Dendritic cell treated with granulocyte-macrophage colony-stimulating factor and Interleukin-4, amounts not matched to agents 40 ng/mL and 50 ng/mL, for 4 days (primary cell): ENCODE measurements around the gene SH3BP4.
A peak's percentile ranks its signal among the peaks of the same experiment; 100 is the strongest.

Experiments used
- H3K27ac Mint-ChIP-seq: one replicate; pipeline ENCODE4 v1.8.0; 2022; ENCODE audit warnings: mild to moderate bottlenecking, mixed read lengths
- H3K27me3 Mint-ChIP-seq: one replicate; pipeline ENCODE4 v1.8.0; 2022; ENCODE audit warnings: mild to moderate bottlenecking, mixed read lengths
- H3K36me3 Mint-ChIP-seq: one replicate; pipeline ENCODE4 v1.8.0; 2022; ENCODE audit warnings: low read depth, mixed read lengths
- H3K4me1 Mint-ChIP-seq: one replicate; pipeline ENCODE4 v1.8.0; 2022; ENCODE audit warnings: low read depth, mixed read lengths
- H3K4me3 Mint-ChIP-seq: one replicate; pipeline ENCODE4 v1.8.0; 2022; ENCODE audit warnings: mild to moderate bottlenecking, moderate library complexity, mixed read lengths
- H3K9me3 Mint-ChIP-seq: one replicate; pipeline ENCODE4 v1.8.0; 2022; ENCODE audit warnings: mixed read lengths
- intact Hi-C: fragments of 100-400 bp; cut with micrococcal nuclease; formaldehyde crosslinking; loops from one replicate; pipeline ENCODE4 v1.15.0; 2022

The SH3BP4 gene

DNA sequence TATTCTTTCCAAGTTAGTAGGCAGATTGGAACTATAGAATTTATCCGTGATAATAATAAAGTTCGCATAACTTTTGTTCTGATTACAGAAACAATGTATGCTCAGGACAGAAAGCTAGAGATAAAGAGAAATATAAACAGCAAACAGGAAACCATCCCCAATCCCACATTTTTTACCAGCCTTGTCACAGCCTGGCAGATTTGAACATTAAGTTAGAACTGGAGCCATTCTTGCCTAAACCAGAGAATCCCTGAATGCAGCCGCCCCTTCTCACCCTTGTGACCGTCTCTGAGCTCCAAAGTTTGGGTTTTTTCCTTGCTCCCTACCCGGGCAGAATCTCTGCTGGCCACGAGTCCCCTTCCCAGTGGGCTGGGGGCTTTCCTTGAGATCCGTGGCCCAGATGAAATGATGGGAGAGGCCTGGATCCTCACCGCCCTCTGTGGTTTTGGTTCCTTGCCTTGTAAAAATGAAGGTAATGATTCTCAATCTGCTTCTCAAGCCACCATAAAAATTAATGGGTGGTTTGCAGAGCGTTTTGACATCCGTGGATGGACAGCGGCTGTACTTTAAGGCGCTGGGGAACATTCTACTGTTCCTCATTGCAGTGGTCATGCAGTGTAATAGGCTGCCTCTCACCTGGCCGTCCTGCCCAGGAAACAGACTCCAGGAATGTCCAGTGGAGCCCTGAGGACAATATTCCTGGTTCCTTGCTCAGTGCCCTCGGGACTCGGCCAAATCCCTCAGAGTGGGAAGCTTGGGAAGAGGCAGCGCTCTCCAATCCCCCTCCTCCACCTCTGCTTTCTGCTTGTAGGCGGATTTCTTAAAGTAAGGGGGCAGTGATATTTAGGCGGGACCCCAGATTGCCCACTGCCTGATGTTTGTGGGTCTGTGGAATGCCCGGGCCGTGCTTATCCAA lies 1.6 kb downstream of the SH3BP4 start:
- Mint-ChIP-seq H3K36me3 (no peaks in the 10 kb centered on the region), H3K4me3 (peak overlapping the region; percentile 76), H3K27ac (peak overlapping the region; percentile 48), H3K9me3 (no peaks in the 10 kb centered on the region), H3K4me1 (peaks cover 37% of the 10 kb centered on the region), H3K27me3 (peaks cover 74% of the 10 kb centered on the region)
- intact Hi-C loops, result loop anchor here (5.0 kb wide), 1 partner anchor 94 kb away; no protein-coding TSS in a partner anchor

GRCh38 chr2:234954551-234954992 lies 2.8 kb downstream of the SH3BP4 start:
- Mint-ChIP-seq H3K4me3 (no peak overlapping the region), H3K27me3 (peaks cover 66% of the 10 kb centered on the region), H3K36me3 (no peaks in the 10 kb centered on the region), H3K27ac (no peak overlapping the region), H3K9me3 (no peaks in the 10 kb centered on the region), H3K4me1 (peaks cover 37% of the 10 kb centered on the region)
- intact Hi-C loops, result loop anchor here (5.0 kb wide), 1 partner anchor 93 kb away; no protein-coding TSS in a partner anchor

DNA sequence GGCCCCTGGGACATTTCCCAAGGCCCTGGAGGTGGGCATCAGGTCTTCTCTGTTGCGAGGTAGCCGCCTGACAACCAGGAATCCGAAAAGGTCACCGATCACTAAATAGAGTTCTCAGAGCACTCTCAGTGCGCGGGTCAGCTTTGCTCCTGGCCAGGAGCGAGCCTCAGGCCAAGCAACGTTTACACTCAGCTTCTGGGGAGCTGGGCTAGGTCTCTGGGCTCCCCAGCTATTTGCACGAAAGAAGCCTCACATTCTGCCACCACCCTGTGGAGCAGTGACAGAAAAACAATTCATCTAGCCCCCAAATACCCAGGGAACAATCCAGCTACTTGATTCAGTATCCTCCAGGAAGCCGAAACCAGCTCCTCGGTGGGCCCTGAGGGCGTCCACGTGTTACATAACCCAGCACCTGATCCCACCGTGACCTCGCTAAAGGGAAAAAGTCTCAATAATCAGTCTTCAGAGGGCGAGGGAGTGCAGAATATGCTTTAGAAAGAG lies 3.3 kb downstream of the SH3BP4 start:
- Mint-ChIP-seq H3K36me3 (no peaks in the 10 kb centered on the region), H3K4me3 (no peak overlapping the region), H3K4me1 (peaks cover 37% of the 10 kb centered on the region), H3K9me3 (no peaks in the 10 kb centered on the region), H3K27me3 (peaks cover 61% of the 10 kb centered on the region), H3K27ac (no peak overlapping the region)
- intact Hi-C loops, result no loop called here

DNA sequence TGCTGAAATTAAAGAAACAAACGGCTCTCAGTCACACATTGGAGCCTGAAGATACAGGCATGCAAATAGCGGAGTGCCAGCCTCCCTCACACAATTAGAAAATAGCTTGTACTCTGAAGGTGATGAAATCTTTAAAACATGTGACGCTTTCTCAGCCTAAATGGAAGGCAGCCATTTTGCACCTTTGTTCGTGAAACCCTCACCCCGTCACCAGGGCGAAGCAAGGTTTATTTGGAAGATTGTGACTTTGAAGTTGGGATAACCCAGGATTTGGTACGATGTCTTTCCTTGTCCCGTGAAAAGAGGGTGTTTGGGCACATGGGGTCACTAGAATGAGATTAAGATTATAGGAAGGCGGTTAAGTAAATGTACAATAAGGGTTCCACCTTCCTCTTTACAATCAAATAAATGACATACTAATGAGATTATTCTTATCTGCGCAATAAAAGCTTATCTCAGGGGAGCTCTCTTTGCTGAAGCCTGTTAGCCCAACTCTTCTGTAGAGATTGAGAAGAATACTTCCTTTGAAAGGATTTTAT lies 4.2 kb downstream of the SH3BP4 start:
- Mint-ChIP-seq H3K4me1 (peaks cover 30% of the 10 kb centered on the region), H3K36me3 (no peaks in the 10 kb centered on the region), H3K27ac (no peak overlapping the region), H3K27me3 (peaks cover 52% of the 10 kb centered on the region), H3K4me3 (no peak overlapping the region), H3K9me3 (no peaks in the 10 kb centered on the region)
- intact Hi-C loops, result no loop called here

- peaks cover 46% of the 10 kb centered on the region for H3K27me3 Mint-ChIP-seq
- intact Hi-C loops, result no loop called here
- H3K27ac Mint-ChIP-seq, result no peak overlapping the region
- H3K4me3 Mint-ChIP-seq, result no peak overlapping the region
- no peaks in the 10 kb centered on the region for H3K9me3 Mint-ChIP-seq
- peaks cover 22% of the 10 kb centered on the region for H3K4me1 Mint-ChIP-seq
- H3K36me3 Mint-ChIP-seq, result no peaks in the 10 kb centered on the region
Observed at GRCh38 chr2:234957834-234958135, 6.0 kb downstream of the SH3BP4 start.

DNA sequence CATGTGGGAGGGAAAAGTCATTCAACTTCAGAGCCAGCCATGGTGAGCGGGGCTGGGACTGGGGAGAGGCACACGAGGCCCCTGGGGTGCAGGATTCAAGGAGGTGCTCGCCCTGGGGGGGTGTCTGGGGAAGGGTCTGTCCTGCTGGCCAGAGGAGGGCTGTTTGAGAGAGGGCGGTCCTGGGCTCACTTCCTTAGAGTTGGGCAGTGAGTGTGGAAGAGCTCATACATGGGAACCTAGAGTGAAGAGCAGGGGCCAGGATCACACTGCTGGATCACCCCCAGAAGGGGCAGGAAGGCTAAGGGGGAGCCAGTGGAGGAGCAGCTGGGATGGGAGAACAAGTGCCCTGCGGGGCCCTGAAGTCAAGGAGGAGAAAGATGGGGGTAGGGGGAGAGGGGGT lies 6.5 kb downstream of the SH3BP4 start:
- peaks cover 17% of the 10 kb centered on the region for H3K4me1 Mint-ChIP-seq
- no peak overlapping the region for H3K4me3 Mint-ChIP-seq
- intact Hi-C loops, result no loop called here
- H3K36me3 Mint-ChIP-seq, result no peaks in the 10 kb centered on the region
- peaks cover 41% of the 10 kb centered on the region for H3K27me3 Mint-ChIP-seq
- no peak overlapping the region for H3K27ac Mint-ChIP-seq
- no peaks in the 10 kb centered on the region for H3K9me3 Mint-ChIP-seq

DNA sequence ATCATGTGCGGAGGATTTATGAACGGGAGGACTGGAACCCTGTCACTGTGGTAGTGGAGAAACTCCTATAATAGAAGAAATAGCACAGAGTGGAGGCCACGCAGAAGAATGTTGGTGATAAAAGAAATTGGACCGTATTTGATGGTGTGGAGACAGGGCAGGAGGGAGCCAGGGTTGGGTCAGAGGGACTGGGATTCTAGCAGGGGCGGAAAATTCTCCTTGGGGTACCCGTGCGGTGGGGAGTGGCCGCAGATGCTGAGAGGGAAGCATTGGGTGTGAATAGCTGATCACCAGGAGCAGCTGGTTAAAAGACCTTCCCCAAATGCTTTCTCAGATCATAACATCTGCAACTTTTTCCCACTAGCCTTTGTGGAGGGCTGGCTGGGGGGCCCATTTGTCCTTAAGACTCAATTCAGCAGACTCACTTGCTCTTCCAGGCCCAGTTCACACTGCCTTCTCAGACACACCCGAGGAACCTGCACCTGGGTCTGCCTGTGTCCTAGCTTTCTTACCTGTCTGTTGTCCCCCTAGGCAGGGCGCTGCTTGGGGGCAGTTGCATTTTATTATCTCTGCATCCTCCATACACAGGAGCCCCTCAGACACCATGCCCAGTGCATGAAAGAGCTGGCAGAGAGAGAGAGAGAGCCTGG lies 7.1 kb downstream of the SH3BP4 start:
- intact Hi-C loops, result no loop called here
- Mint-ChIP-seq H3K4me3 (no peak overlapping the region), H3K27me3 (peaks cover 36% of the 10 kb centered on the region), H3K36me3 (no peaks in the 10 kb centered on the region), H3K4me1 (peaks cover 15% of the 10 kb centered on the region), H3K27ac (no peak overlapping the region), H3K9me3 (no peaks in the 10 kb centered on the region)

DNA sequence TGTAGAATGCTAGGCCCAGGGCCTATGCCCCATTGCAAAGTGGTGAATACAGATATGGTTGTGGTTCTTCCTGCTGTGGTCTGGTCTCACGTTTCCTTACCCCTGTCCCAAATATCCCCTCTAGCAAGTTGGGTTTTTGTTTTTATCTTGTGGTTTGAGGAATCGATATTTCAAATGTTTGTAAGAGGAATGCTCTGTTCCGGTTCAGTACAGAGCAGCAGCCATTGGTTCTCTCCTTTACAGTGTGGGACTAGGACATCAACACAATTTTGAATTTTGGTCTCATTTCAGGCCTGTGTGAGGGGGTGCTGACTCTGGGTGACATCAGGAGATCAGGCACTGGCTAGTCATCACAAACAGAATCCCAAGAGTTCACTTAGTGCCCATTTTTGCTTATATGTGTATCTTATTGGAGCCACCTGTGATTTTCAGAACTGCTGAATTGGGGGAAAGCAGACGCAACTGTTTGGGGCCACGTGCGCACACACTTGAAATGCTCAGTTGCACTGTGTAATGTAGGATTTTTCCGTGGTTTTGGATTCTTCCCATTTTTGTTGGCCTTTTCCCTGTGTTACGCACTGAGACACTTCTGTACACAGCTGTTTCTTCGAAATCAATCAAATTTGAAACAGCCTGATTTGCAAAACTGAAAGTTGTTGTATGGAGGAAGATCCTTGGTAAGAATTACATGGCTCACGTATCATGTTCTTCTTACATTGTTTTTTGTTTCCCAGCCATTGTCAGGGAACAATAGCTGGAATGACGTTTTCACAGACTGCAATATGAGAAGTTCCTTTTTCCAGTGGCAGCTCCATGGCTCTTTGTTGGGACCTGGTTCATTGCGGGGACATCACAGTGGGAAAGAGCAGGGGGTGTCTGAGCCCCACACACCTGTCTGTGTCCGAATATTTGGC lies 8.6 kb downstream of the SH3BP4 start:
- H3K9me3 Mint-ChIP-seq, result no peaks in the 10 kb centered on the region
- H3K27me3 Mint-ChIP-seq, result peaks cover 27% of the 10 kb centered on the region
- no peak overlapping the region for H3K27ac Mint-ChIP-seq
- intact Hi-C loops, result no loop called here
- H3K4me3 Mint-ChIP-seq, result no peak overlapping the region
- no peaks in the 10 kb centered on the region for H3K36me3 Mint-ChIP-seq
- peaks cover 7% of the 10 kb centered on the region for H3K4me1 Mint-ChIP-seq

GRCh38 chr2:234961784-234962183 lies 10.0 kb downstream of the SH3BP4 start:
- Mint-ChIP-seq H3K9me3 (no peaks in the 10 kb centered on the region), H3K4me3 (no peak overlapping the region), H3K36me3 (no peaks in the 10 kb centered on the region), H3K27me3 (peaks cover 23% of the 10 kb centered on the region), H3K4me1 (peaks cover 7% of the 10 kb centered on the region), H3K27ac (no peak overlapping the region)
- intact Hi-C loops, result no loop called here

GRCh38 chr2:234963773-234964615 lies 12.2 kb downstream of the SH3BP4 start:
- Mint-ChIP-seq H3K4me1 (peaks cover 5% of the 10 kb centered on the region), H3K27ac (no peak overlapping the region), H3K36me3 (no peaks in the 10 kb centered on the region), H3K27me3 (peaks cover 23% of the 10 kb centered on the region), H3K4me3 (no peak overlapping the region), H3K9me3 (no peaks in the 10 kb centered on the region)
- intact Hi-C loops, result no loop called here

DNA sequence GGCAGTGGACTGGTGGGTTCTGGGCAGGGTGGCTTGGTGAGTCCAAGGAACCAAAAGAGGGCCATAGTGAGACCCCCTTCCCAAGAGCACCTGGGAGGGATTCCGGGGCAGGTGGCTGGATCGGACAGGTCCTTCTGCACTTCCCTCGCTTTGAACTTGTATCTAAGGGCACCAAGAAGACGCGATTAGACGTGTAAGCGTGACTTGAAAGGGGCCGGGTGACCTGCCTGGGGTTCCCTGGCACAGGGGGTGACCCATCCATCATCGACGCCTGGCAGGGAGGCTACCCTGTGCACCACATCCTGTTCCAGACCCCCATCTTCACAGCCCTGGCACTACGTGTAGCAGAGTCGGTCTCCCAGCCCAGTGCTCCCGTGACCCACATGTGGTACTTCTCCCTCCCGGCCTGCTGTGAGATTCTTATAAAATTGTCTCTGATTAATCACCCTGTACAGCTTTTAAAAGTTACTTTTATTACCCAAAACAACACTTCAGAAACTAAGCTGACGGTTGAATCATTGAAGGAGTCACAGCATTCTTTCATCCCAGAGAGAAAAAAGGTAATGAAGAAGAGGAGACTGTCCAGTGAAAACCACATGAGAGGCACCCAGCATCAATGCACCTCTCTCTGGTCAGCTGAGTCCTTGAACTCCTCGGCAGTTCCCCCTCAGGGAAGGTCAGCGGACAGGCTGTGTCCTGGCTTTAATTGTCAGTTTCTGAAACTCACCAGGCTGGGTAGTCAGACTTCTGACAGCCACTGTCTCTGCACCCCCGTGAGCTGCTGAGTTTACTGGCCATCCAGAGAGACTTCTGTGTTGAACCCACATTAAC lies 13.0 kb downstream of the SH3BP4 start:
- no peaks in the 10 kb centered on the region for H3K36me3 Mint-ChIP-seq
- no peak overlapping the region for H3K4me3 Mint-ChIP-seq
- peaks cover 29% of the 10 kb centered on the region for H3K27me3 Mint-ChIP-seq
- H3K9me3 Mint-ChIP-seq, result no peaks in the 10 kb centered on the region
- intact Hi-C loops, result no loop called here
- peaks cover 13% of the 10 kb centered on the region for H3K4me1 Mint-ChIP-seq
- no peak overlapping the region for H3K27ac Mint-ChIP-seq

DNA sequence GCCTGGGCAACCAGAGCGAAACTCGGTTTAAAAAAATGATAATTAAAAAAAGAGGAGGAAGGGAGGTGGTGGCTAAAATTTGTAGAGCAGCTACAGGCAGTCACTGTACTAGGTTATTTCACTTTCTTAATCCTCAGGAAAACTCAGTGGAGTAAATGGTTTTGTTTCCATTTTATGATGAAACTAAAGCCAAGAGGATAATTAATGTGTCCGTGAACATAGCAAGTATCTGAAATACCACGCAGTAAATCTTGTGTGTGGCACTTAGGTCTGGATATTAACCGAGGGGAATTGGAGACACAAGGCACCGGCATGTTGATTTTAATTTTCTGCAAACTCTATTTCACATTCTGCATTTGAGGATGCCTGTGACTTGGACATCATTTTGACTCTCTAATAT lies 14.5 kb downstream of the SH3BP4 start:
- no peaks in the 10 kb centered on the region for H3K9me3 Mint-ChIP-seq
- peaks cover 15% of the 10 kb centered on the region for H3K4me1 Mint-ChIP-seq
- no peak overlapping the region for H3K4me3 Mint-ChIP-seq
- intact Hi-C loops, result no loop called here
- H3K27me3 Mint-ChIP-seq, result peaks cover 30% of the 10 kb centered on the region
- no peaks in the 10 kb centered on the region for H3K36me3 Mint-ChIP-seq
- no peak overlapping the region for H3K27ac Mint-ChIP-seq
